ENCODE data around the gene PLEKHG4B. TPM values are rescaled to one million over a fixed set of nuclear protein-coding genes. Genes with fewer than 3 reads are reported as not detected.
A peak's percentile ranks its signal among the peaks of the same experiment; 100 is the strongest.

The PLEKHG4B gene
- total RNA-seq, 1 experiment from 2014 or later: 51.4 TPM

DNA sequence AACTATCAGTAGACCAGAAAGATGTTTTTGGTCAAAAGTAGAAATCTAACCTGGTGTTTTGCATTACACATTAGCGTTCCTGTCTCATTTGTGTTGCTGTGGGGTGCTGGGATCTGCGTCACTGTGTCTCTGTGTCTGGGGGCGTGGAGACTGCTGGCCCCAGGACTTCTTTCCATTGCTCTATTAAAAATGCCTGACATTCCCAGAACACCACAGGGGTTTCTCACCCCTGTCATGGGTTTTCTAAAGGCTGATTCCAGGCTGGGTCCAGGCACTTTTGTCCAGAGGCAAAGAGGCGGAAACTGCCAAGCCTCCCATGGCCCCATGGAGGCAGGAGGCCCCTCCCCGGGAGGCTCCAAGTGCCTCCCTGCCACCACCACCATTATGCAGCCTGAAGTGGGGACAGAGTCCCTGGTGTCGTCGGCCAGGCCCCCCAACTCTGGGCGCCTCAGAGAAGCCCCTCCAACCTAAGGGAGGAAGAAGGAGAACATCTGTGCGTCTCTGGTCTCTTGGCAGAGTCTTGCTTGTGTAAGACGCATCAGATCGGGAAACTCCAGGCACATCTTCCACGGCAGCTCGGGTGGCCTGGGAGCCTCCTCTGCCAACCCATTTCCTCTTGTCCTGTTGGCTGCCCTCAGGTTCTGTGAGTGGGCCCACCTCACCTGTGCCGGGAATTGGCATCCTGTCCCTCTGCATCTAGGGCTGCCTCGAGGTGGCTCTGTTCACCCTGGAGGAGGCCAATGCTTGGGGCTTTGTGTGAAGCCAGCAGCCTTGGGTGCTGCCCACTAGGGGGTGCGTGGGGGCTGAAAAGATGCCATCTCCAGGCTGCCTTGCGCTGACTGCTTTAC is 13.8 kb upstream of the PLEKHG4B start:
- Mint-ChIP-seq H3K9me3 (no peaks in the 10 kb centered on the region), H3K27me3 (ENCODE audit: low read depth) (no peaks in the 10 kb centered on the region; the same call in 1 of the 2 replicates), H3K27ac (no peak overlapping the region), H3K36me3 (no peaks in the 10 kb centered on the region), H3K4me3 (no peak overlapping the region), H3K4me1 (peaks cover 40% of the 10 kb centered on the region)
- CTCF ChIA-PET: no interaction called here
- POLR2A ChIA-PET: no interaction called here
- TF ChIP-seq NR1H2 (CRISPR knock-in tag; IDR thresholded peaks at IDR 0.05): no peak
- TF ChIP-seq ZNF317 (CRISPR knock-in tag; IDR thresholded peaks at IDR 0.05; ENCODE audit: borderline replicate concordance, low read depth): no peak
- TF ChIP-seq ESRRA (CRISPR knock-in tag; IDR thresholded peaks at IDR 0.05; ENCODE audit: borderline replicate concordance): no peak
- TF ChIP-seq, protein P1, sequence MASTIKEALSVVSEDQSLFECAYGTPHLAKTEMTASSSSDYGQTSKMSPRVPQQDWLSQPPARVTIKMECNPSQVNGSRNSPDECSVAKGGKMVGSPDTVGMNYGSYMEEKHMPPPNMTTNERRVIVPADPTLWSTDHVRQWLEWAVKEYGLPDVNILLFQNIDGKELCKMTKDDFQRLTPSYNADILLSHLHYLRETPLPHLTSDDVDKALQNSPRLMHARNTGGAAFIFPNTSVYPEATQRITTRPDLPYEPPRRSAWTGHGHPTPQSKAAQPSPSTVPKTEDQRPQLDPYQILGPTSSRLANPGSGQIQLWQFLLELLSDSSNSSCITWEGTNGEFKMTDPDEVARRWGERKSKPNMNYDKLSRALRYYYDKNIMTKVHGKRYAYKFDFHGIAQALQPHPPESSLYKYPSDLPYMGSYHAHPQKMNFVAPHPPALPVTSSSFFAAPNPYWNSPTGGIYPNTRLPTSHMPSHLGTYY (CRISPR knock-in tag; IDR thresholded peaks at IDR 0.05): no peak
- TF ChIP-seq ELF4 (CRISPR knock-in tag; IDR thresholded peaks at IDR 0.05; ENCODE audit: low read depth): no peak
- no peak for TF ChIP-seq FOXJ3 (CRISPR knock-in tag; IDR thresholded peaks at IDR 0.05; ENCODE audit: borderline replicate concordance)
- TF ChIP-seq SP1 (CRISPR knock-in tag; conservative IDR thresholded peaks at IDR 0.05): no peak
- ATAC-seq (peak; percentile 4; the same call in 1 of the 2 replicates), DNase-seq (ENCODE audit: low spot score) (no peak)

DNA sequence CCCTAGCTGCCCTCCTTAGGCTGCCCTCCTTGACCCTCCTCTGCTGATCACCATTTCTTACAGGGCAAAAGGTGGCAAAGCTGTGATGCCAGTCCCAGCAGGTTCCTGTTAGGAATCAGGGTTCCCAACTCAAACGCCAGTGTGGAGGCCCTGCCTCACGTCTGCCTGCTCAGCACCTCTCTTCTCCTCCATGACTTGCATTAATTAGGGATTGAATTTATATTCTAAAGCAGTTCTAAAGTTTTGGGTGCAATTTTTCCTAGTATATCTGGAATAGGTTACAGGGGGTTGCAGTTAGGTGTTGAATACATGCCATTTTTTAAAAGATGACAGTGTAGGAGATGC is 13.2 kb upstream of the PLEKHG4B start:
- no peaks in the 10 kb centered on the region; the same call in 1 of the 2 replicates for H3K27me3 Mint-ChIP-seq (ENCODE audit: low read depth)

DNA sequence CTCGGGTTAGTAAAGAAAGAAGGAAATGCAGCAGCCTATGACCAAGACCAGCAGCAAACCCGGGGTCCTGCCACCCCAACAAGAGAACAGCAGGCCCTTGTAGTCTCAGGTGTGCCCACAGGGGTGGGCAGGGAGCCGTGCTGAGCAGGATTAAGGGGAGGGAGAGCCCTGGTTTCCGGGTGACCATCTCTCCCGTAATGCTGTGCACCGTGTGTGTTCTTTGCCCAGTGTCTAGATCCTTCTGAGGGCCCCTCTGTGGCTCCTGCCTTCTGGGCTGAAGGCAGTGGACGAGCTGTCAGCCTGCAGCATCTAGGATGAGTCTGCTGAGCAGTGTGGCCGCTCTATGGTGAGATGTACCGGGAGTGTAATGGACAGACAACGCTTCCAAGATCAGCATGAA is 12.7 kb upstream of the PLEKHG4B start:
- Mint-ChIP-seq H3K27ac (no peak overlapping the region), H3K4me1 (peaks cover 39% of the 10 kb centered on the region), H3K36me3 (no peaks in the 10 kb centered on the region), H3K9me3 (no peaks in the 10 kb centered on the region), H3K27me3 (ENCODE audit: low read depth) (no peaks in the 10 kb centered on the region; the same call in 1 of the 2 replicates), H3K4me3 (no peak overlapping the region)
- TF ChIP-seq ZNF219 (CRISPR knock-in tag; IDR thresholded peaks at IDR 0.05; ENCODE audit: borderline replicate concordance) (no peak), ZNF416 (CRISPR knock-in tag; IDR thresholded peaks at IDR 0.05) (no peak), MYBL2 (CRISPR knock-in tag; IDR thresholded peaks at IDR 0.05) (no peak), CREB1 (CRISPR knock-in tag; IDR thresholded peaks at IDR 0.05) (no peak), GTF2I (CRISPR knock-in tag; conservative IDR thresholded peaks at IDR 0.05) (no peak)
- no peak for DNase-seq (ENCODE audit: low spot score)
- no peak for ATAC-seq
- CTCF ChIA-PET: no interaction called here
- POLR2A ChIA-PET: no interaction called here

More for the DNA sequence above, 13.2 kb upstream of the PLEKHG4B start:
- Mint-ChIP-seq H3K36me3 (no peaks in the 10 kb centered on the region), H3K4me3 (no peak overlapping the region), H3K4me1 (peaks cover 40% of the 10 kb centered on the region), H3K27ac (no peak overlapping the region), H3K9me3 (no peaks in the 10 kb centered on the region)
- ChIA-PET POLR2A (no interaction called here), CTCF (no interaction called here)
- no peak for DNase-seq (ENCODE audit: low spot score)
- ATAC-seq: no peak
- TF ChIP-seq ZNF423 (CRISPR knock-in tag; IDR thresholded peaks at IDR 0.05): no peak

DNA sequence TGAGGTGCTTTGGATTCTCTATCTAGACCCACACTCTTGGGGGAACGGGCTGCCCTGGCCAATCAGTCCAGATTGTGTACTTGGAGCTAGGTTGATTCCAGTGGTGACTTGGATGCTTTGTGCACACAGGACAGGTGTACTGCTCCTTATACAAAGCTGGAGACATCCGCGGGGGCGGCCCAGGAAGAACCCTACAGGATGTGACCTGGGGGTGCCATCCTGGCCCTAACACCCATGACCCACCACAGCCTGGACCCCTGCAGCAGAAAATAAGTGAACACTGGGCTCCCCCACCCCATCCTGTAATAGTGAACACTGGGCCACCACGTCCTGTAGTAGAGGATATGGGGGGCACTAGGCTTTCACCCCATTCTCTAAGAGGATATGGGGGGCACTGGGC is 12.1 kb upstream of the PLEKHG4B start:
- ChIA-PET POLR2A (no interaction called here), CTCF (no interaction called here)
- H3K27me3 Mint-ChIP-seq (ENCODE audit: low read depth): no peaks in the 10 kb centered on the region; the same call in 1 of the 2 replicates
- no peaks in the 10 kb centered on the region for H3K9me3 Mint-ChIP-seq
- TF ChIP-seq NFE2L1 (CRISPR knock-in tag; IDR thresholded peaks at IDR 0.05): no peak
- TF ChIP-seq ZBTB21 (CRISPR knock-in tag; IDR thresholded peaks at IDR 0.05; ENCODE audit: borderline replicate concordance): no peak
- no peak overlapping the region for H3K4me3 Mint-ChIP-seq
- no peak overlapping the region for H3K27ac Mint-ChIP-seq
- DNase-seq (ENCODE audit: low spot score) (no peak), ATAC-seq (no peak)
- peaks cover 33% of the 10 kb centered on the region for H3K4me1 Mint-ChIP-seq
- no peaks in the 10 kb centered on the region for H3K36me3 Mint-ChIP-seq

DNA sequence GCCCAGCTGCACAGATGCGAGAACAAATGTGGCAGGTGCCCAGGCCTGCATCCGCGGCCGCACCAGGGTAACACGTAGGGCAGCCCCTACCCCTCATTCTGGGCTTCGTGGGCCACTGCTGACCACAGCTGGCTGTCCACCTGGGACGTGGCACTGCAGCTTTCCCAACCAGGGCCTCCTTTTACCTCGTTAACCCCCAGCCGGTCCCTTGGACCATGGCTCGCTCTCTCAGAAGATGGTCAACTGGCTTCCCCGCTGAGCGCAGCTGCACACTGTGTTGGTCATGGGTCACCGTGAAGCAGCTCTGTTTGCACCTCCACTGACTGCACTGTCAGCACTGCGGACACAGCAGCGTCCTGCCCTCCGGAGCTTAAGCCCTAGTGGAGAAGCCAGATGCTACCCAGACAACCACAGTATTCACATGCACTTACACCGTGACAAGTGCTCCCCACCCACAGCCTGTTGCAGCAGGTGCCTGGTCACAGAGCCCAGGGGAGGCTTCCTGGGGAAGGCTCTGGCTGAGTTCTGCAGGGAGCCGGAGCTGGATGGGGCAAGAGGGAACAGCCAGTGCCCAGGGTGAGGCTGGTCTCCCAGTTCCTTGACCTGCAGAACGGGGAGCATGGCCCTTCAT is 10.5 kb upstream of the PLEKHG4B start:
- H3K4me1 Mint-ChIP-seq: peaks cover 39% of the 10 kb centered on the region
- ATAC-seq (peak; percentile 15), DNase-seq (ENCODE audit: low spot score) (no peak)
- no peaks in the 10 kb centered on the region for H3K36me3 Mint-ChIP-seq
- peak overlapping the region; percentile 66 for H3K27ac Mint-ChIP-seq
- H3K9me3 Mint-ChIP-seq: no peaks in the 10 kb centered on the region
- H3K27me3 Mint-ChIP-seq (ENCODE audit: low read depth): no peaks in the 10 kb centered on the region; the same call in 1 of the 2 replicates
- ChIA-PET CTCF (interaction anchor here (0.6 to 1.6 kb wide), 5 partner anchors 10 to 350 kb away, joined by 3 to 4 read pairs (median 4); no protein-coding TSS in a partner anchor), POLR2A (interaction anchor here (1.2 to 1.4 kb wide), 3 partner anchors 10 to 28 kb away, joined by 4 to 10 read pairs (median 4); partner anchors contain the start of gene PLEKHG4B)
- no peak overlapping the region for H3K4me3 Mint-ChIP-seq
- TF ChIP-seq EMX1 (CRISPR knock-in tag; IDR thresholded peaks at IDR 0.05): no peak
- no peak for TF ChIP-seq ATF1 (CRISPR knock-in tag; IDR thresholded peaks at IDR 0.05)
- TF ChIP-seq ZNF219 (CRISPR knock-in tag; IDR thresholded peaks at IDR 0.05; ENCODE audit: borderline replicate concordance): no peak
- TF ChIP-seq, protein P2, sequence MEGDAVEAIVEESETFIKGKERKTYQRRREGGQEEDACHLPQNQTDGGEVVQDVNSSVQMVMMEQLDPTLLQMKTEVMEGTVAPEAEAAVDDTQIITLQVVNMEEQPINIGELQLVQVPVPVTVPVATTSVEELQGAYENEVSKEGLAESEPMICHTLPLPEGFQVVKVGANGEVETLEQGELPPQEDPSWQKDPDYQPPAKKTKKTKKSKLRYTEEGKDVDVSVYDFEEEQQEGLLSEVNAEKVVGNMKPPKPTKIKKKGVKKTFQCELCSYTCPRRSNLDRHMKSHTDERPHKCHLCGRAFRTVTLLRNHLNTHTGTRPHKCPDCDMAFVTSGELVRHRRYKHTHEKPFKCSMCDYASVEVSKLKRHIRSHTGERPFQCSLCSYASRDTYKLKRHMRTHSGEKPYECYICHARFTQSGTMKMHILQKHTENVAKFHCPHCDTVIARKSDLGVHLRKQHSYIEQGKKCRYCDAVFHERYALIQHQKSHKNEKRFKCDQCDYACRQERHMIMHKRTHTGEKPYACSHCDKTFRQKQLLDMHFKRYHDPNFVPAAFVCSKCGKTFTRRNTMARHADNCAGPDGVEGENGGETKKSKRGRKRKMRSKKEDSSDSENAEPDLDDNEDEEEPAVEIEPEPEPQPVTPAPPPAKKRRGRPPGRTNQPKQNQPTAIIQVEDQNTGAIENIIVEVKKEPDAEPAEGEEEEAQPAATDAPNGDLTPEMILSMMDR (IDR thresholded peaks at IDR 0.05): no peak
- TF ChIP-seq, protein P3, sequence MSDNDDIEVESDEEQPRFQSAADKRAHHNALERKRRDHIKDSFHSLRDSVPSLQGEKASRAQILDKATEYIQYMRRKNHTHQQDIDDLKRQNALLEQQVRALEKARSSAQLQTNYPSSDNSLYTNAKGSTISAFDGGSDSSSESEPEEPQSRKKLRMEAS (CRISPR knock-in tag; IDR thresholded peaks at IDR 0.05): 0 out of 2 replicates have a peak, but pooled peaks have one; percentile 13
- TF ChIP-seq ZNF423 (CRISPR knock-in tag; IDR thresholded peaks at IDR 0.05): peak; percentile 7; the same call in 1 of the 2 replicates
- TF ChIP-seq OVOL2 (CRISPR knock-in tag; IDR thresholded peaks at IDR 0.05; ENCODE audit: borderline replicate concordance): no peak
- no peak for TF ChIP-seq ETV6 (CRISPR knock-in tag; IDR thresholded peaks at IDR 0.05)
- TF ChIP-seq, protein P4, sequence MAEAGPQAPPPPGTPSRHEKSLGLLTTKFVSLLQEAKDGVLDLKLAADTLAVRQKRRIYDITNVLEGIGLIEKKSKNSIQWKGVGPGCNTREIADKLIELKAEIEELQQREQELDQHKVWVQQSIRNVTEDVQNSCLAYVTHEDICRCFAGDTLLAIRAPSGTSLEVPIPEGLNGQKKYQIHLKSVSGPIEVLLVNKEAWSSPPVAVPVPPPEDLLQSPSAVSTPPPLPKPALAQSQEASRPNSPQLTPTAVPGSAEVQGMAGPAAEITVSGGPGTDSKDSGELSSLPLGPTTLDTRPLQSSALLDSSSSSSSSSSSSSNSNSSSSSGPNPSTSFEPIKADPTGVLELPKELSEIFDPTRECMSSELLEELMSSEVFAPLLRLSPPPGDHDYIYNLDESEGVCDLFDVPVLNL (CRISPR knock-in tag; IDR thresholded peaks at IDR 0.05; ENCODE audit: borderline replicate concordance, low read depth): no peak

Measured in WTC11 (cell line).